ENCODE data around the gene NELFB.

The NELFB gene

GRCh38 chr9:137281345-137282116 lies 26.4 kb downstream of the NELFB start:
- DNase-seq (ENCODE audit: low read depth): no peak

DNA sequence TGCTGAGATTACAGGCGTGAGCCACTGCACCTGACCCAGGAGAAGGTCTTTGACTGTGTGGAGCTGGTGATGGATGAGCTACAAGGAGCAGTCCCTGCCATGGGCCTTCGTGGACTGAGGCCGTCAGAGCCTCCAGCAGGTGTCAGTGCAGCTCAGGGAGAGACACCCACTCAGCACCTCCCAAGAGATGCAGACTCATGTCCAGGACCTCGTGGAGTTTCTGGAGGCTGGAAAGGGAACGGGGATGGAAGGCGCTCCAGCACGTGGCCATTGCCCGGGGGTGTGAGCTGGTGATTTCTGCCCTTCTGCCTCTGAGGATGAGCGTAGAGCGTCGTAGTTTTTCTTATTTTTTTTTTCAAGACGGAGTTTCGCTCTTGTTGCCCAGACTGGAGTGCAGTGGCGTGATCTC lies 31.9 kb downstream of the NELFB start:
- DNase-seq (ENCODE audit: low read depth): no peak

DNA sequence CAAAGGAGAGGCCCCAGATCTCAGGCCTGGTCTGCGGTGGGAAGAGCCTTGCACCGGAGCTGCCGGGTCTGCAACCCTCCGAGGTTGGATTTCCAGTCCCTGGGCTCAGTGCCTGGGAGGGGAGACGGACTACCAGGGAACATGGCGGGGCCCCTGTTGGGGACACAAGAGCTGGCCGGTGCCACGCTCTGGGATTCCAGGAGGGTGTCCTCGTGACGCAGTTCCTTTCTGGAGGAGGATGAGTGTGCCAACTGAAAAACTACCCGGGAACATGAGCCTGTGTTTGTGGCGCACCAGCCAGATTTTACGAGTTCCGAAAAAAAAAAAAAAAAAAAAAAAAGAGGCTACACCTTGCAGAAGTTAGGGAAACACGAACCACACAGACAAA lies 38.0 kb downstream of the NELFB start:
- DNase-seq (ENCODE audit: low read depth): no peak

DNA sequence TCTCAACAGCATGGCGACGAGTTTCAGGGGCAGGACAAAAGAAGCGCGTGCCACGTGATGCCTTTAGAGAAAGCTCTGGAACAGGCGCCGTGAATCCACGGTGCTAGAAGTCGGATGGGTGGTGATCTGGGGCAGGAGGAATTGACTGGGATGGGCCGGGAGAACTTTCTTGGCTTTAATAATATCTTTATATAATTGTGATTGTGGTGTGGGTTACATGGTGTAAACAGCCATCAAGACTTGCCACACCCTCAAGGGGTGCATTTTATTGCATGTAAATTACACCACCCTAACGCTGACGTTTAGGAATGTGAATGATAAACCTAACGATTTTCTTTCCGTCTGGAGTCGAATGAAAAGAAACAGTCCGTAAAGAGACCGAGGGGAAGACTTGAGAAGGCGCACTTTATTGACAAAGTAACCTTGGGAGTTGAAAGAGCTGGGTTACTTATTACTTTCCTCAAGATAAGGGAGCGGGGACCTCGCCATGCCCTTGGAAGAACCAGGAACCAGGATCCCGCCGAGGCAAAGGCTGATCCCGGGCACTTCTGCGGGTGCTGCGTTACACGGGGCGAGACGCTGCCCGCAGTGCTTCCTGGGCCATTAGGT lies 38.5 kb downstream of the NELFB start:
- DNase-seq (ENCODE audit: low read depth): no peak

GRCh38 chr9:137294091-137294680 lies 39.1 kb downstream of the NELFB start:
- DNase-seq (ENCODE audit: low read depth): no peak

GRCh38 chr9:137294681-137295237 lies 39.6 kb downstream of the NELFB start:
- no peak for DNase-seq (ENCODE audit: low read depth)

GRCh38 chr9:137295238-137295811 lies 40.2 kb downstream of the NELFB start:
- DNase-seq (ENCODE audit: low read depth): no peak

- no peak for DNase-seq (ENCODE audit: low read depth)
These were observed 40.9 kb downstream of the NELFB start for GRCh38 chr9:137295849-137296669.

DNA sequence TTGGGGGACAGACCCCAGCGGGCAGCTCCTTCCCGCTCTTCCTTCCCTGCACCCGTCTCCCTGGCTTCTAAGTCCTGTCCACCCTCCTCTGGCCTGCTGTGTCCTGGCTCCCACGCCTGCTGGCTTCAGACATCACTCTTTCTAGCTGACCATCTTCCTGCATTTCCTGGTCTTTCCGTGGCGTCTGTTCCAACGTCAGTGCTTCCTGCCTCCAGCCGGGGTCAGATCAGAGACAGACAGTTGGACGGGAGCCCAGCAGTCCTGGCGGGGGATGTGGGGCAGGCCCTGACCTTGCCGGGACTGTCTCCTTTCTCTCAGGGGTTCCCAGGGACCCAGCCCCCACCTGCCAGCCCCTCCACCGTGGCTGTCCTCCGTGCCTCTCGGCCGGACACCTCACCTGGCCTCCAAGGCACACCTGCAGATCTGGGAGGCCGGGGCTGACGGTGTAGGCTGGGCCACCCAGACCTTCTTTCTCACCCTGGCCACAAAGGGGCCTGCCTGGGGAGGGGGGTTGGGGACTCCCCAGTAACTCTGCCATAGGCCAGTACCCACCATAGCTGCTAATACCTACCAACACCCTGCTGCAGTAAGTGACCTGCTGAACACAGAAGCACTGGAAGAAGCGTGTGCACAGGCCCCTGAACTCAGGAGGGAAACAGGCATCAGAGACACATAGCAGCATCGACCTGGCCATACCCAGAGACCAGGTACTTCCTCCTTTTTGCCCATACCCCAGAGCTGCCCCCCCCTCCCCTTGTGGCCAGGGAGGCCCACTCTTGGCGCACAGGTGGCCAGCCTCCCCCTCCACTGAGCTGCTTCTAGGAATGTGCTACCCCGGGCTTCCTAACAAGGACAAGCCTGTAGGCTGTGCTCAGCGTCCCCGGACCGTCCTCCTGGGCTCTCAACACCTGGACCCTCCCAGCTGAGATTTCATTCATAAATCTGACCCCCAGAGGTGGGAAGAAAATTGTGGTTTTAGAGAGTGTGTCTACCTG lies 41.8 kb downstream of the NELFB start:
- DNase-seq (ENCODE audit: low read depth): no peak

DNA sequence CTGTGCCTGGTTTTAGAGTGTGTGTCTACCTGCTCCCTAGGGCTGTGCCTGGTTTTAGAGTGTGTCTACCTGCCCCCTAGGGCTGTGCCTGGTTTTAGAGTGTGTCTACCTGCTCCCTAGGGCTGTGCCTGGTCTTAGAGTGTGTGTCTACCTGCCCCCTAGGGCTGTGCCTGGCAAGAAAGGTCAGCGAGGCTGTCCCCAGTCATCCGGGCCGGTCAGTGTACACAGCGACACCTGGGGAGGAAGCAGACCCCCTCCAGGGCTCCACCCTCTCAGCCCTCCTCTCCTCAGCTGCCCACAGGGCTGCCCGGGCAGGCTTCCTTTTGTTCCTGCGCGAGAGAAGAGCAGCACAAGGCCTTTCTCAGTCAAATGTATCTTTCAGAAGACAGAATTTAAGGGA lies 42.8 kb downstream of the NELFB start:
- DNase-seq (ENCODE audit: low read depth): no peak

GRCh38 chr9:137298401-137299202 lies 43.5 kb downstream of the NELFB start:
- DNase-seq (ENCODE audit: low read depth): no peak

DNA sequence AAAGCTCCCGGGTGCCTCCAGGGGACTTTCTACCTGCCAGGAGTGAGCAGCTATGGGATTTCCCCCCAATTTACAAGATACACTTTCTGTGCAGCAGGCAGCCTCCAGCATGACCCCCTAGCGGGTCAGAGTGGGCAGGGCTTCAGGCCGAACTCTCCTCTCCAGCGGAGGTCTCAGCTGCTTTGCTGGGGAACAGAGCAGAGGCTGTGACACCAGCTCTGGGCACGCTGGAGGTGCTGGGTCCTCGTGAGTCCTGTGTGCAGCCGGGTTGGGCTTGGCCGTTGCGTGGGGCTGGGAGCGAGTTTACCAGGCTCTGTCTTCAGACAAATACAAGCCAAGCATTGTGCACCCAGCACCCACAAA lies 44.1 kb downstream of the NELFB start:
- DNase-seq (ENCODE audit: low read depth): no peak

DNA sequence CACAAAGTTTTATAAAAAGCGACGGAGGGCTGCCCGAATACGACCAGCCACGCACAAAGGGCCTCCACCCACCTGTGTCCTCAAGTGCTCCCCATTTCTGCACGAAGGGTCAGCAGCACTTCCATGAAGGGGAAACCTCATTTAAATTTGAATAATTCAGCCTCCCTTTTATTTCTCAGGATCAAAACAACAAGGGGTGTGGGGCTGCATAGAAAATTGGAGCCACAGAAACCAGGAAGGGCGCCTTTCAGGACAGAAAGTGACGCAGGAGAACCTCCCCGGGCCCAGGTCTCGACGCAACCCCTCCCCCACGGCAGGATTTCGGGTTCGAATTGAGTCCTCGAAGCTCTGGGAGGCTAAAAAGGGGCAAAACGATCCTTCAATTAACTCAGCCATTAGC lies 44.8 kb downstream of the NELFB start:
- DNase-seq (ENCODE audit: low read depth): no peak

- no peak for DNase-seq (ENCODE audit: low read depth)
These were observed 45.5 kb downstream of the NELFB start for GRCh38 chr9:137300567-137301080.

DNA sequence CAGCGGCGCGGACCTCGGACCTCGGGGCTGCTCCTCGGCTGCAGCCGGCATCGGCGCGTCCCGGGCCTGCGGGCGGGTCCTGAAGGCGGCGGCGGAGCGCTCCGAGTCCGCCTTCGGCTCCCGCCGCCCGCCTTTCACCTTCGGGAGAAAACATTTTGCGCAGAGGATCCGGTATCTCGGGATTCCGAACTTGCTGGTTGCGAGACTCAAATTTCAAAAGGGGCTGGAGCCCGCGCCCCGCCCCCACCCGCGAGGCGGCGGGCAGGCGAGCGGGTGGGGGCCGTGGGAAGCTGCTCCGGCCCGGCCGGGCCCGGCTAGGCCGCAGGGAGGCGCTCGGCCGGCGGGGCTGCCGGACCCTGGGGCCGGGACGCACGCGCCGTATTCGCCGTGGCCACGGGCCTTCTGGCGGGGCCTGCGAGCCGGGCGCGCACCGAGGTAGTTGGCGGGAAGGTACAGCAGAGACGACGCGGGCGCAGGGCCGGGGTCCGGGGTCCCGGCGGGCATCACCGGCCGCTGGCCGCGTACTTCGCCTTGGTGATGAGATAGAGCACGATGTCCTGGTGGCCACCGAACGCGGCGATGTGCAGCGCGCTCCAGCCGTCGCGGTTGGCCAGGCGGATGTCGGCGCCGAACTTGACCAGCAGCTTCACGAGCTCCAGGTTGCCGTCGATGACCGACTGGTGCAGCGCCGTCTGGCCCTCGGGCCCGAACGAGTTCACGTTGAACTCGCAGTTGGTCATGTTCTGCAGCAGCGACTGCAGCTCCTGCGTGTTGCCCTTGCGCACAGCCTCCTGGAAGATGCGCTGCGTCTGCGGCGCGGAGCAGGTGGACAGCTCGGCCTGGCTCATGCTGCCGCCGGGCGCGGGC lies 46.2 kb downstream of the NELFB start:
- no peak for DNase-seq (ENCODE audit: low read depth)

DNA sequence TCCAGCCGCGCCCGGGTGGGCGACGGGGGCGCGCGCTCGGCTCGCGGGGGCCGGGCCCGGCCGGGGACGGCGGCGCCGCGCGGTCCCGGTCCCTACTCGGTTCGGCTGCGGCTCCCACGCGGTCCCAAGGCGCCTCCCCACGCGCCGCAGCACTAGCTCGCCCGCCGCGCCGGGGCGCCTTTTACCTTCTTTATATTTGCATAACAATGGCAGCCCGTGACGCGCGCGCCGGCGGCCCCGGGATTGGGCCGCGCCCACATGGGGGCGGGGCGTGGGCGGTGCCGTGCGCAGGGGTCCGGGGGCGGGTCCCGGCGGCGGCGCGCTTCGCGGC lies 47.0 kb downstream of the NELFB start, which contains the start of gene NRARP:
Gene NRARP (minus strand): TSS at position 154 of the 331 bp plus-strand sequence. CDS start 343 bp downstream, outside the sequence.
- no peak for DNase-seq (ENCODE audit: low read depth)

GRCh38 chr9:137302449-137303150 lies 47.5 kb downstream of the NELFB start:
- no peak for DNase-seq (ENCODE audit: low read depth)

All from stromal cell of bone marrow (primary cell).